ENCODE data around the gene LIPT2.

DNA sequence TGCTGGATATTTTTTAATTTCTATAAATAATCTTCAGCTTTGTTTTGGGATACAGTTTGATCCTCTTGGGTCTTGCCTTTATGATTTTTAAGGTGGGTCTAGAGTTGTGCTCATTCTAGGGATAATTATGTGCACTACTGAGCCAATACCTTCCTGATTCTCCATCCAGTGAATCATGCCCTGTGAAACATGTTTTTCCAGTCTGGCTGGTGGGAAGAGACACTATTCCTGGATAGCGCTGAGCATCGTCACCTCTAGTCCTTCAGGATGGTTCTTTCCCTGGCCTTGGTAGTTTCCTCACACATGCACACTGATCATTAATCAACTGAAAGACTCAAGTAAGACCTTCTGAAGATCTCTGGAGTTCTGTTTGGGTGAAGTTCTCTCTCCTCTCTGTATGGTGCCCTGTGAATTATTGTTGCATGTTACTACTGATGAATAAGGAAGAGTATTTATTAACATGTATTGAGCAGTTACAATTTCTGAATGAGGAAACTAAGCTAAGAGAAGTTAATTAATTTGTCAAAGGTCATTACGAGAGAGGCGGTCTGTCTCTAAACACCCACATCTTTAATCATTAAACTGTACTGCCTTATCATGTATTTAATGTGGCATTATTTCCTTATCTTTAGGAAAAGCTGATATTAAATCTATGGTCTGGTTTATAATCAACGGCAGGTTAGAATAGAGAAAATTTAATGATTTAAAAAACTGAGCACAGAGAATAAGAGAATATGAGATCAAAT, 39.1 kb upstream of the LIPT2 start:
- TF ChIP-seq, protein P1, sequence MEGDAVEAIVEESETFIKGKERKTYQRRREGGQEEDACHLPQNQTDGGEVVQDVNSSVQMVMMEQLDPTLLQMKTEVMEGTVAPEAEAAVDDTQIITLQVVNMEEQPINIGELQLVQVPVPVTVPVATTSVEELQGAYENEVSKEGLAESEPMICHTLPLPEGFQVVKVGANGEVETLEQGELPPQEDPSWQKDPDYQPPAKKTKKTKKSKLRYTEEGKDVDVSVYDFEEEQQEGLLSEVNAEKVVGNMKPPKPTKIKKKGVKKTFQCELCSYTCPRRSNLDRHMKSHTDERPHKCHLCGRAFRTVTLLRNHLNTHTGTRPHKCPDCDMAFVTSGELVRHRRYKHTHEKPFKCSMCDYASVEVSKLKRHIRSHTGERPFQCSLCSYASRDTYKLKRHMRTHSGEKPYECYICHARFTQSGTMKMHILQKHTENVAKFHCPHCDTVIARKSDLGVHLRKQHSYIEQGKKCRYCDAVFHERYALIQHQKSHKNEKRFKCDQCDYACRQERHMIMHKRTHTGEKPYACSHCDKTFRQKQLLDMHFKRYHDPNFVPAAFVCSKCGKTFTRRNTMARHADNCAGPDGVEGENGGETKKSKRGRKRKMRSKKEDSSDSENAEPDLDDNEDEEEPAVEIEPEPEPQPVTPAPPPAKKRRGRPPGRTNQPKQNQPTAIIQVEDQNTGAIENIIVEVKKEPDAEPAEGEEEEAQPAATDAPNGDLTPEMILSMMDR (conservative IDR thresholded peaks at IDR 0.05) = no peak
- TF ChIP-seq EZH2 (IDR thresholded peaks at IDR 0.05; ENCODE audit: low read depth) = no peak
